HTERT RPE-1 (cell line): Measurements from ENCODE around the gene ROBO1.

Experiments used
- in situ Hi-C: fragments of 300-500 bp; cut with MboI; formaldehyde crosslinking; loops from 4 replicates; pipeline ENCODE4 v1.14.3; 2020; ENCODE audit warnings: low sequenced_read_pairs

The ROBO1 gene

GRCh38 chr3:79028916-79029315, 738.9 kb downstream of the ROBO1 start:
- in situ Hi-C loops: no loop called here

GRCh38 chr3:79027593-79027992, 740.2 kb downstream of the ROBO1 start:
- in situ Hi-C loops: no loop called here

DNA sequence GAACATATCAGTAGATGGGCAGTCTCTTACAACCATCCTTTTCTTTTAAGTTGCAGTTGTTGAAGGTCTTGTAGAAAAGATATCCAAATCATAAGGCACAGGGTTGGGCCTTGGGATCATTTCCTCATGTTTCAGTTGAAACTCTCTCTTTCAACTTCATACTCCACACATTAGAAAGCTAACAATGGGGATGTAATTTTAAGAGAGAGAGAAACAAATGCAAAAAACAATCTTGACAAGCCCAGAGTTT, 747.9 kb downstream of the ROBO1 start:
- in situ Hi-C loops: no loop called here

- in situ Hi-C loops: no loop called here
Observed at GRCh38 chr3:79019137-79019923, 748.5 kb downstream of the ROBO1 start.

DNA sequence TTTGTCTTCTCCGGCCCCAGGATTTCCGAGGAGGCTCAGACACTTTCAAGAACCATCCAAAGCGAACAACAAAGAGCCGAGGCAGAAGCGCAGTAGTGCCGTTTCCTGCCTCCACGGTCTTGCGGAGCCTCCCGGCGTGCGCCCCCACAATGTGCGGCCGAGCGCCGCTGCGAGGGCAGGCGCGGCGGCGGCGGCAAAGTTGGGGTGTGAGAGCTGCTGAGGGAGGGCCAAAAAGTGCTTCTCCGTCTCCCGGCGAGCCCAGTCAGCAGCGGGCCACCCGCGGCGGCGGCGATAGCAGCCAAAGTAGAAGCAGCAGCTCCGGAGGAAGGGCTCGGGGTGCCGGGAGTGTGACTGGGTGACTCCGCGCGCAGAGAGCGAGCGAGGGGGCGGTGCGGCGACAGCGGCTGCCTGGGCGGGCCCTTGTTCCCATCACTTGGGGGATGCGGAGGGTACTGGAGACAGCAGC, 749.1 kb downstream of the ROBO1 start:
- in situ Hi-C loops: no loop called here

- in situ Hi-C loops: no loop called here
Observed at GRCh38 chr3:79018265-79018664, 749.5 kb downstream of the ROBO1 start.

- in situ Hi-C loops: no loop called here
Observed at GRCh38 chr3:79016587-79017376, 751.0 kb downstream of the ROBO1 start.

GRCh38 chr3:79015854-79016253, 751.9 kb downstream of the ROBO1 start:
- in situ Hi-C loops: no loop called here

GRCh38 chr3:79012946-79013362, 754.8 kb downstream of the ROBO1 start:
- in situ Hi-C loops: no loop called here

- in situ Hi-C loops: no loop called here
Observed at GRCh38 chr3:79012530-79012913, 755.3 kb downstream of the ROBO1 start.

DNA sequence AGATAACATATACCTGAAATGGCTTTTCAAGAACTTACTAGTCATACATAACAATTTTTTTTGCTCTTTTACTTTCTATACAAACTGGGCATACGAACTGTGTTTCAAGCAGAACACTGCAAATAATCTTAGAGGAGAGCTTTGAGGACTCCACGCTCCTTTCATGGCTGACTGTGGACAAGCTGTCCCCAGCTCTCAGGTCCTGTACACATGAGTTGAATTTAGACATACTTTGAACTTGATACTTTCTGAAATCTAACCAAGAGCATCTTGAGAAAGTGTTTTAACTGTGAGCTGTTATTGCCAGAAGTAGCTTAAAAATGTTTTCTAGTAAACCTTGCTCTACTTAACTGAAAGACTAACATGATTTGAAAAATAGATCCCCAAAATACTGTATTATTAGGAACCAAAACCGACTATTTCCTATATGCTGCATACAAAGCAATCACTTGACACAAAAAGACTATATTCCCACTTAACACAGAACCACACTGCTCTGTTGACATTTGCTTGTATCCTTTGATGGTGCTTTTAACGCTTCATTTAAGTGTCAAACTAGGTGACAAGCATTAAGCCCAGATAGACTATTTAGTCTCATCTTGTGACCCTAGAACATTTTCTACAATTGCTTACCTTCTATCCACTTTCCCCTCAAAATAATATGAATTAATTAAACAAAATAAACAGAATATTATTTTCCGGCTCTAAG, 755.8 kb downstream of the ROBO1 start:
- in situ Hi-C loops: no loop called here

GRCh38 chr3:79009861-79010260, 757.9 kb downstream of the ROBO1 start:
- in situ Hi-C loops: no loop called here

DNA sequence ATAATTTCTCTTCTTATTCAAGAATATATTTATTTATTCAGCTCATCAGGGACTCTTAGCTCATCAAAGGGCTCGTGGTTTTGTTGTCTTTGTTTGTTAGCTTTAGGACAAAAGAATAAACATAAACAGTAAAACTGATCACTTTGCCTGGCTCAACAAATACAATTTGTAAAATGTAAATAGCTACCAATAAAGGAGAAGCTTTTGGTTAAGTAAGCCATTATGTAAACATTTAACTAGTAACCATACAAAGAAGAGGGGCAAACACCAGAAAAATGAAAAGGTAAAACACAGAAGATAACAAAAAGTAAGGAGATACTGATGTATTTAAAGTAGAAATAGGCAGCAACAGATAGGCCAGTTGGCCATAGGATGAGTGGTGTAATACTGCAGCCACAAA, 761.7 kb downstream of the ROBO1 start:
- in situ Hi-C loops: no loop called here

- in situ Hi-C loops: no loop called here
Observed at GRCh38 chr3:79005084-79005483, 762.7 kb downstream of the ROBO1 start.

- in situ Hi-C loops: no loop called here
Observed at GRCh38 chr3:79003994-79004393, 763.8 kb downstream of the ROBO1 start.

- in situ Hi-C loops: no loop called here
Observed at GRCh38 chr3:79002465-79003372, 765.1 kb downstream of the ROBO1 start.

DNA sequence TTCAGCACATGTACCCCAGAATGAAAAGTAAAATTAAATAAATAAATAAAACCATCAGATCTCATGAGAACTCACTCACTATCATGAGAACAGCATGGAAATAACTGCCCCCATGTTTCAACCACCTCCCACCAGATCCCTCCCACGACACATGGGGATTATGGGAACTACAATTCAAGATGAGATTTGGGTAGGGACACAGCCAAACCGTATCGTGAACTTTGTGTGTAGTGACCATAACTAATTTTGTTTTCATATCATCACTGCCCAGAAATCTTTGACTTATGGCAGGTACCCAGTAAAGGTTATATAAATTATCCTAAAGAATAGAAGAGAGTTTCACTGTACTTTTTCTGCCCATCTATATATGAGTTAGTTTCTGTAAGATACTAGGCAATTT, 766.5 kb downstream of the ROBO1 start:
- in situ Hi-C loops: no loop called here

DNA sequence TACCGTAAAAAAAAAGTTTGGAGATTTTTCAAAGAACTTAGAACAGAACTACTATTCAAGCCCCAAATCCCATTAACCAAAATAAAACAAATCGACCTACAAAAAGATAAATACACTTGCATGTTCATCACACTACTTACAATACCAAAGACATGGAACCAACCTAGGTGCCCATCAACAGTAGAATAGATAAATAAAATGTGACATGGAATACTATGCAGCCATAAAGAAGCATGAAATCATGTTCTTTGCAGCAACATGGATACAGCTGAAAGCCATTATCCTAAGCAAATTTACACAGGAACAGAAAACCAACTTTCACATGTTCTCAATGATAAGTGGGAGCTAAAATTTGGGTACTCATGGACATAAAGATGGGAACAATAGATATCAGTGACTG, 768.7 kb downstream of the ROBO1 start:
- in situ Hi-C loops: no loop called here

DNA sequence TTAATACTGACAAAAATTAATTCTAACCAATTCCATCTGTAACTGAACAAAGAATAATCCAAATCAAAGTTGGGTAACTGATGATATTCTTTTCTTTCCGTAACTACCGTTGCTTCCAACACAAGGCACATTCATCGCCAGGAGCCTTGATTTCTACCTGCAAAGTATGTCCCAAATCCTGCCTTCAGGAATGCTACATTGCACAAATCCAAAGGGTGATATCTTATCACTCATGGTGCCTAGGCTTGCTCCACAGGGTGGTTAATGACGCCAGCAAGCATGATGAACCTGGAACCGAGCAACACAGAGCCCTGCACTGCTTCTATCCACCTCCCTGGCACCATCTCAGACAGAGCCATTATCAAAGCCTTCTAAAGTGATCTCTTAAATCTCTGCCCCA, 772.7 kb downstream of the ROBO1 start:
- in situ Hi-C loops: no loop called here

DNA sequence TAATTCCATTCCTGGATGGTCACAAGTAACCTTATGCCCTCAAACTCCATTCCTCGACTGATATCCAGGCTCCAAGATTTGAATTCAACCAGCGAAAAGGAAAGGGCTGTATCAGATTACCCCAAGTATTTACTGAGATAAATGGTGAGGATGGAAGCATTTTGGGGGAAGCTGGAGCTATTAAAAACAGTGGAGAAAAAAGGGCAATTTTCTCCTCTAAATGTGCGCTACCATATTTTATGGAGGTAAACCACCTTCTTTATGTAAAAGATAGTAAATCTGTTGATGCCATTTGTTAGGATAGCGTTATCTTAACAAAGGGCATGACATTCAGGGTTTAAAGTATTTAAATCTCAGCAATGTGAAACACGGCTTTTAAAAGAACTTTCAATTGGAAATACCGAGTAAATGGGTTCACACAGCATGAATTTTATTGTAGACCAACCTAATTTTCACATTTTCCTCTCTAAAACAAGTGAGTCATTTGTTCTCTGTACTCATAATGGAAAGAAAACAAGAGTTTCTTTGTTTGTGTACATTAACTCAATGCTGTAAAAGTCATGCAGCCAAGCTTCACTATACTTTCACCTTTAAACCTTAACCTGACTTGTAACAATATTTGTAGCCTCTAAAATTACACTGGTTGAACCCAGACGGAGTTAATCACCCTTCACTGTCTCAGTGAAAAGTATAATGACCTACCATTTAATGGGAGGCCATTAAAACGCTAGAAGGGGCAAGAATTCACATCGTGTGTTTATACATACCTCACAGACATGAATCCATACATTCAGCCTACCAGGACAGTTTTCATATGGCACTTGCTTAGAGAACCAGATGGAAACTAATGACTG, 773.4 kb downstream of the ROBO1 start:
- in situ Hi-C loops: no loop called here
